Hypothalamus (tissue), 51 donors: Measurements from ENCODE around the gene PIK3CG.

Experiments
- DNase-seq, 51 donors: peaks; one replicate each; lab custom pipeline; 2025; lab: John Stamatoyannopoulos, UW

The PIK3CG gene

GRCh38 chr7:106855540-106856132, 9.4 kb upstream of the PIK3CG start:
- DNase-seq = no peak

GRCh38 chr7:106858618-106859532, 6.2 kb upstream of the PIK3CG start:
- no peak for DNase-seq

- DNase-seq = no peak
Observed at GRCh38 chr7:106862317-106863089, 2.6 kb upstream of the PIK3CG start.

GRCh38 chr7:106863274-106863997, 1.6 kb upstream of the PIK3CG start:
- DNase-seq = no peak

GRCh38 chr7:106864298-106865081, 592 bp upstream of the PIK3CG start:
- no peak for DNase-seq

GRCh38 chr7:106866298-106867281, 1.5 kb downstream of the PIK3CG start:
- no peak for DNase-seq

GRCh38 chr7:106867641-106868351, 2.7 kb downstream of the PIK3CG start:
- no peak for DNase-seq

GRCh38 chr7:106868364-106868763, 3.3 kb downstream of the PIK3CG start:
- DNase-seq = no peak

- no peak for DNase-seq
Observed at GRCh38 chr7:106869954-106870353, 4.9 kb downstream of the PIK3CG start.

- no peak for DNase-seq
Observed at GRCh38 chr7:106870528-106870927, 5.4 kb downstream of the PIK3CG start.

GRCh38 chr7:106870983-106871410, 5.9 kb downstream of the PIK3CG start:
- no peak for DNase-seq

- DNase-seq = no peak
Observed at GRCh38 chr7:106871793-106872571, 6.9 kb downstream of the PIK3CG start.

- DNase-seq = no peak
Observed at GRCh38 chr7:106872763-106873162, 7.7 kb downstream of the PIK3CG start.

- DNase-seq = no peak
Observed at GRCh38 chr7:106874076-106874475, 9.0 kb downstream of the PIK3CG start.

GRCh38 chr7:106875508-106875907, 10.4 kb downstream of the PIK3CG start:
- DNase-seq = no peak

GRCh38 chr7:106878748-106879439, 13.8 kb downstream of the PIK3CG start:
- DNase-seq = no peak

GRCh38 chr7:106881984-106882383, 16.9 kb downstream of the PIK3CG start:
- DNase-seq = no peak
